Esophagus squamous epithelium (tissue), 5 donors: ENCODE data around the gene SBNO1. TPM values are rescaled to one million over a fixed set of nuclear protein-coding genes. Genes with fewer than 3 reads are reported as not detected.

ENCODE experiments used
- DNase-seq: peaks from one replicate; lab custom pipeline; 2025; lab: John Stamatoyannopoulos, UW
- H3K27ac ChIP-seq, 4 donors: fragments of 200-600 bp; sonication (generic); one replicate each; pipeline ENCODE4 v1.5.1; 2016 to 2019; ENCODE audit warnings: mild to moderate bottlenecking in 1 of 4
- H3K27me3 ChIP-seq, 4 donors: fragments of 200-600 bp; sonication (generic); 1 replicate in 3 of 4; 2 replicates in 1 of 4; pipeline versions ENCODE4 v1.5.1 to v1.6.0; 2017 to 2021; ENCODE audit warnings: antibody characterized with exemption in 1 of 4
- H3K36me3 ChIP-seq, 3 donors: fragments of 200-600 bp; sonication (generic); one replicate each; pipeline ENCODE4 v1.5.1; 2016 to 2019
- H3K4me1 ChIP-seq, 3 donors: fragments of 200-600 bp; sonication (generic); one replicate each; pipeline ENCODE4 v1.5.1; 2017 to 2019
- H3K4me3 ChIP-seq, 4 donors: fragments of 200-600 bp; sonication (generic); 1 replicate in 3 of 4; 2 replicates in 1 of 4; pipeline ENCODE4 v1.5.1; 2016 to 2019; ENCODE audit warnings: mild to moderate bottlenecking in 2 of 4, moderate library complexity in 1 of 4
- H3K9me3 ChIP-seq, 3 donors: fragments of 200-600 bp; sonication (generic); one replicate each; pipeline ENCODE4 v1.5.1; 2016 to 2019
- CTCF ChIP-seq, 6 experiments: fragments of 450-650 bp in 4 of 6; fragments of 200-600 bp in 2 of 6; sonication (generic) in 2 of 6; IDR thresholded peaks; one replicate each; pipeline ENCODE4 v1.5.1; 2016 to 2019; ENCODE audit warnings: antibody characterized with exemption in 6 of 6, mild to moderate bottlenecking in 4 of 6, moderate library complexity in 4 of 6
- POLR2A ChIP-seq, 4 donors: fragments of 450-650 bp; IDR thresholded peaks; one replicate each; pipeline ENCODE4 v1.6.1; 2017; ENCODE audit warnings: antibody characterized with exemption in 4 of 4, mild to moderate bottlenecking in 4 of 4, moderate library complexity in 3 of 4
- WGBS, 2 donors: methylation state at CpG; one replicate each; pipeline ENCODE4 v1.1.5; 2018; 5-methylcytosine and 5-hydroxymethylcytosine counted together
- intact Hi-C: fragments of 100-400 bp; cut with DNase I; formaldehyde crosslinking; loops from one replicate; pipeline ENCODE4 v1.15.0; 2022
- total RNA-seq, 4 donors: library from RNA; depleted of rRNA; stranded (reverse); fragments of >200 nt; gene quantifications; one replicate each; pipeline ENCODE4 v1.1.0, GENCODE V29; 2016
- donor health status: DM: yes; HTN: yes; CAD: no.

Gene SBNO1
- total RNA-seq, 4 donors from 2014 or later: 16.8 to 26.1 (median 23.0) TPM

DNA sequence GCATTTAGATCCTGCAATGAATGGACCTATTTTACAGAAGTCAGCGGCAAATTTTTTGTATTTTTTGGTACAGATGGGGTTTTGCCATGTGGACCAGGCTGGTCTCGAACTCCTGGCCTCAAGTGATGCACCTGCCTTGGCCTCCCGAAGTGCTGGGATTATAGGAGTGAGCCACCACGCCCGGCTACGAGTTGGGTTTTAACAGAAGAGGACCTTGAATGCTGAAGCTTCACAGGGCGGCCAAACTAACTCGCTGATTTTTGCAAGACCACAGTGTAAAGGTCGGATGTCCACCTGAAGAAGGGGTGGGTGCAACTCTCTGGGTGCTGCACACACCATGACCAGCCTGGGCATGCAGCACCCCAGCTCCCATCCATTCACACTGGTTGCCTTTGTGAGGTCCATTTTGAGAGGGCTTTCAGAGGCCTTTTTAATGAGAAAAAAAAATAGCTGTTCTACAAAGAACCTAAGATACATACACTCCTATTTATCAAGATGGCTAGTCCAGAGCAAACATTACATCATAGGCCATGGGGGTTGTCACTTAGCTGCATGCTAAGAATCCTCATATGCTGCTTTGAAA lies 71.4 kb downstream of the SBNO1 start:
- no peak overlapping the region for H3K27ac ChIP-seq
- peaks cover 0 to 92% (median 34%) of the 10 kb centered on the region in 3 donors for H3K36me3 ChIP-seq
- DNase-seq: no peak
- no peak for TF ChIP-seq POLR2A (IDR thresholded peaks at IDR 0.05)
- no peak for TF ChIP-seq CTCF (IDR thresholded peaks at IDR 0.05)
- H3K4me1 ChIP-seq: no peaks in the 10 kb centered on the region
- intact Hi-C loops: no loop called here
- H3K4me3 ChIP-seq: no peak overlapping the region
- 88 to 90% methylated on average over 9 of the region's 9 CpGs for WGBS, 2 donors
- H3K9me3 ChIP-seq: no peaks in the 10 kb centered on the region
- no peaks in the 10 kb centered on the region for H3K27me3 ChIP-seq

DNA sequence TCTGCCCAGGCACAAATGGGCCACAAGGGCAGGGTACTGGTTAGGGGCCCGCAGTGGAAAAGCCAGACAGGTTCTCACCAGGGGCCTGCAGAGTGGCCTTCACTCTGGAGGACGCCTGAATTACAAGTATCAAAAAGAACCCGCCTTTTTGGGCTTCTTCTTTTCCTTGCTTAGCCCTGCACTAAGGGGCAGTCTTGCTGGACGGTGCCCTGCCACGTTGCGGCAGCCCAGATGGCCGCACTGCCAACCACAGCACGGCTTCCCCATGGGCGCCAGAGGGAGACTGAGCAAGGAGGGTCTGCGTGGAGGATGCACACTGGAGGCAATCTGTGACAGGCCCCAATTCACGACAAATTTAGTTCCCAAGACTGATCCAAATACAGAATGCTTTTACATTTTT lies 74.7 kb downstream of the SBNO1 start:
- no peak for DNase-seq
- intact Hi-C loops: no loop called here
- TF ChIP-seq CTCF (IDR thresholded peaks at IDR 0.05): no peak
- no peak for TF ChIP-seq POLR2A (IDR thresholded peaks at IDR 0.05)

DNA sequence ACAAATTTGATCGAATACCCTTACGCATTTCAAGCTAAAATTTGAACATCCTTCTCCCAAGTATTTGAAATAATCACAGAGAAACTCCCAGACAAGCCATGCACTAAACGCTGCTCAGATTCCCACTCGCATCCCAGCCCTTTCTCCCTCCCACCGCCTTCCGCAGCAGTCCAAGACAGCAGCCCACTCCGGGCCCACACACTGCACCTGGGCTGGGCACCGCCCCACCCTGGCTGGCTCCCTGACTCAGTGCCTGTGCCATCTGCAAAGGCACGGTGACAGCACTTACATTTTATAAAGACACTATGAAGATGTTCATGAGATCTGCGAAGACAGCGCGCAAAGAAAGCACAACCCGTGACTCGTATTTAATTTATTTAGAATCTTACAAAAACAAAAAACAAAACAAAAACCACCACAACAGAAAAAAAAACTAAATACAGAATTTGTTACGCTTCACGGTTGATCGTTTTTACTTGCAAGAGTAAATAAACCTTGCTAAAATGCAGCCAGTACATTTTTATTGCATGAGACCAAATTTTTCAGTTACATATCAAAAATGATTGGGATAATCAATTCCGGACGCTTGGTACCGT lies 75.8 kb downstream of the SBNO1 start:
- no peak overlapping the region for H3K27ac ChIP-seq
- TF ChIP-seq CTCF (IDR thresholded peaks at IDR 0.05): no peak
- no peak for TF ChIP-seq POLR2A (IDR thresholded peaks at IDR 0.05)
- no peaks in the 10 kb centered on the region for H3K4me1 ChIP-seq
- H3K36me3 ChIP-seq: peaks cover 0 to 55% (median 12%) of the 10 kb centered on the region in 3 donors
- no peak overlapping the region for H3K4me3 ChIP-seq
- intact Hi-C loops: no loop called here
- no peaks in the 10 kb centered on the region for H3K9me3 ChIP-seq
- no peaks in the 10 kb centered on the region for H3K27me3 ChIP-seq
- no peak for DNase-seq
- WGBS, 2 donors: 89 to 90% methylated on average over 20 of the region's 20 CpGs

More for the DNA sequence above, 74.7 kb downstream of the SBNO1 start:
- H3K4me3 ChIP-seq: no peak overlapping the region
- H3K36me3 ChIP-seq: peaks cover 0 to 65% (median 16%) of the 10 kb centered on the region in 3 donors
- no peaks in the 10 kb centered on the region for H3K9me3 ChIP-seq
- no peaks in the 10 kb centered on the region for H3K4me1 ChIP-seq
- no peak overlapping the region for H3K27ac ChIP-seq
- WGBS, 2 donors: 88 to 91% methylated on average over 4 to 9 of the region's 11 CpGs
- H3K27me3 ChIP-seq: no peaks in the 10 kb centered on the region

GRCh38 chr12:123286652-123287373 lies 77.8 kb downstream of the SBNO1 start:
- H3K27ac ChIP-seq: no peak overlapping the region
- no peak for TF ChIP-seq CTCF (IDR thresholded peaks at IDR 0.05)
- no peaks in the 10 kb centered on the region for H3K27me3 ChIP-seq
- H3K4me3 ChIP-seq: no peak overlapping the region
- intact Hi-C loops: no loop called here
- no peaks in the 10 kb centered on the region for H3K9me3 ChIP-seq
- no peak for DNase-seq
- 67 to 70% methylated on average over 9 of the region's 9 CpGs for WGBS, 2 donors
- H3K4me1 ChIP-seq: no peaks in the 10 kb centered on the region
- peaks cover 0 to 34% (median 0%) of the 10 kb centered on the region in 3 donors for H3K36me3 ChIP-seq

DNA sequence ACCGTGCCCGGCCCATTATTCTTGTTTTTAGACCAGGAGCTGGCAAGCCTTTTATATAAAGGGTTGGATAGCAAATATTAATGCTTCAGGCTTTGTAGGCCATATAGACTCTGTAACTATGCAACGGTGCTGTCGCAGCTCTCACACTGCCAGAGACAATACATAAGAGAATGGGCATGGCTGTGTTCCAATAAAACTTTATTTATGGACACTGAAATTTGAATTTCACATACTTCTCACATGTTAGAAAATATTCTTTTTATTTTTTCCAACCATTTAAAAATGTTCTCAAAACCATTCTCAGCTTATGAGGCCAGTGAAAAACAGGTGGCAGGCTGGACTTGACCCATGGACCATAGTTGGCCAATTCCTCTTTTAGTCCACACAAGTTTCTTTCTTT lies 80.0 kb downstream of the SBNO1 start:
- intact Hi-C loops: no loop called here
- no peak for DNase-seq
- no peaks in the 10 kb centered on the region for H3K9me3 ChIP-seq
- TF ChIP-seq CTCF (IDR thresholded peaks at IDR 0.05) (no peak), POLR2A (IDR thresholded peaks at IDR 0.05) (no peak)
- no peaks in the 10 kb centered on the region for H3K4me1 ChIP-seq
- H3K36me3 ChIP-seq: peaks cover 0 to 19% (median 0%) of the 10 kb centered on the region in 3 donors
- 88% methylated on average over 4 of the region's 4 CpGs for WGBS, 2 donors
- H3K4me3 ChIP-seq: no peak overlapping the region
- no peak overlapping the region for H3K27ac ChIP-seq
- H3K27me3 ChIP-seq: no peaks in the 10 kb centered on the region
